Upper lobe of right lung (tissue), 1 donor: Measurements from ENCODE around the gene KCNJ9. TPM values are rescaled to one million over a fixed set of nuclear protein-coding genes. Genes with fewer than 3 reads are reported as not detected.
A peak's percentile ranks its signal among the peaks of the same experiment; 100 is the strongest.

Source experiments
- ATAC-seq: fragments of 200-7000 bp; cut with Tn5 transposase; one replicate; pipeline ENCODE4 v1.9.1; 2020; ENCODE audit warnings: mild to moderate bottlenecking, moderate library complexity
- DNase-seq: peaks from one replicate; pipeline ENCODE4 v3.0.0-alpha.2; 2020
- H3K27ac ChIP-seq: fragments of 200-600 bp; one replicate; pipeline ENCODE4 v1.8.0; 2022
- H3K27me3 ChIP-seq: fragments of 200-600 bp; one replicate; pipeline ENCODE4 v1.8.0; 2022; ENCODE audit warnings: mild to moderate bottlenecking
- H3K36me3 ChIP-seq: fragments of 200-600 bp; one replicate; pipeline ENCODE4 v1.8.0; 2022
- H3K4me1 ChIP-seq: fragments of 200-600 bp; one replicate; pipeline ENCODE4 v1.8.0; 2022
- H3K4me3 ChIP-seq: fragments of 200-600 bp; one replicate; pipeline ENCODE4 v1.8.0; 2022; ENCODE audit warnings: mild to moderate bottlenecking
- H3K9me3 ChIP-seq: fragments of 200-600 bp; one replicate; pipeline ENCODE4 v1.8.0; 2022
- intact Hi-C: fragments of 100-400 bp; cut with DNase I; formaldehyde crosslinking; loops from one replicate; pipeline ENCODE4 v1.11.0; 2022
- total RNA-seq: library from RNA; stranded (reverse); fragmentation: NEBNext Ultra II Directional; extraction: Animal tissue kit (Norgen Biotek cat#: 25700); gene quantifications from one replicate; pipeline ENCODE4 v1.2.1, GENCODE V29; 2021
- TF ChIP-seq, protein P1 (sequence below): fragments of 200-600 bp; IDR thresholded peaks from one replicate; pipeline ENCODE4 v1.8.0; 2022; ENCODE audit warnings: antibody characterized with exemption
- donor health status: DM: no; HTN: yes; CAD: no; lungs with severe emphysema.

Gene KCNJ9
- total RNA-seq, 1 donor from 2014 or later: not detected

DNA sequence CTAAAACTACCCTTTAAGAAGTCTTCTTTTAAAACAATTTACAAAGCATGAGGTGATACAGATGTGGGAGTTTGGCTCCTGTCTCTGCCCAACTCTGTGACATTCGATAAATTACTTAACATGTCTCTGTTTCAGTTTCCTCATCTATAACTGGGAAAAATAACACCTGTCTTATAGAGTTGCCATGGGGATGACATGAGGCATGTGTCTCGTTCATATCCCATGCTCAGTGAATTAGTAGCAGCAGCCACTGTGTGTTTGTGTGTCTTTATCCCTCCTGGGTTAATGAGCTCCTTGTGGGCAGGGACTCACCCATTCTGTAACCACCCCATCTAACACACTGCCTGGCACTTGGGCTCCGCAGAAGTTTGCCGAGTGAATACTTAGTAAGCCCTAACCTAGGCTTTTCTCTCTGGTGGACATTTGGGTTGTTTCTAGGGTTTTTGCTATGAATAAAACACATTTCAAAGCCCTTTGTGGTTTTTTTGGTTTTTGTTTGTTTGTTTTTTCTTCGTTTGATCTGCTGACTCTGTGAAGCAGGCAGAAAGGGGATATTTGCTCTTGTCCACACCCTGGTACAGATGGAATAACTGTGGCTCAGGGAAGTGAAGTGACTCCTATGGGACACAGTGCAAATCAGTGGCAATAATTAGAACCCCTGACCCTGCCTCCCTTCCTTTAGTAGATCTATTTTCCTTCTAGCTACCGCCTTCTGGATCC is 797 bp upstream of the KCNJ9 start:
- no peaks in the 10 kb centered on the region for H3K9me3 ChIP-seq
- TF ChIP-seq, protein P1, sequence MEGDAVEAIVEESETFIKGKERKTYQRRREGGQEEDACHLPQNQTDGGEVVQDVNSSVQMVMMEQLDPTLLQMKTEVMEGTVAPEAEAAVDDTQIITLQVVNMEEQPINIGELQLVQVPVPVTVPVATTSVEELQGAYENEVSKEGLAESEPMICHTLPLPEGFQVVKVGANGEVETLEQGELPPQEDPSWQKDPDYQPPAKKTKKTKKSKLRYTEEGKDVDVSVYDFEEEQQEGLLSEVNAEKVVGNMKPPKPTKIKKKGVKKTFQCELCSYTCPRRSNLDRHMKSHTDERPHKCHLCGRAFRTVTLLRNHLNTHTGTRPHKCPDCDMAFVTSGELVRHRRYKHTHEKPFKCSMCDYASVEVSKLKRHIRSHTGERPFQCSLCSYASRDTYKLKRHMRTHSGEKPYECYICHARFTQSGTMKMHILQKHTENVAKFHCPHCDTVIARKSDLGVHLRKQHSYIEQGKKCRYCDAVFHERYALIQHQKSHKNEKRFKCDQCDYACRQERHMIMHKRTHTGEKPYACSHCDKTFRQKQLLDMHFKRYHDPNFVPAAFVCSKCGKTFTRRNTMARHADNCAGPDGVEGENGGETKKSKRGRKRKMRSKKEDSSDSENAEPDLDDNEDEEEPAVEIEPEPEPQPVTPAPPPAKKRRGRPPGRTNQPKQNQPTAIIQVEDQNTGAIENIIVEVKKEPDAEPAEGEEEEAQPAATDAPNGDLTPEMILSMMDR: no peak
- no peak for ATAC-seq
- no peak overlapping the region for H3K4me3 ChIP-seq
- peaks cover 63% of the 10 kb centered on the region for H3K27me3 ChIP-seq
- intact Hi-C loops: no loop called here
- H3K27ac ChIP-seq: no peak overlapping the region
- DNase-seq: peak; percentile 18
- H3K4me1 ChIP-seq: no peaks in the 10 kb centered on the region
- H3K36me3 ChIP-seq: no peaks in the 10 kb centered on the region

DNA sequence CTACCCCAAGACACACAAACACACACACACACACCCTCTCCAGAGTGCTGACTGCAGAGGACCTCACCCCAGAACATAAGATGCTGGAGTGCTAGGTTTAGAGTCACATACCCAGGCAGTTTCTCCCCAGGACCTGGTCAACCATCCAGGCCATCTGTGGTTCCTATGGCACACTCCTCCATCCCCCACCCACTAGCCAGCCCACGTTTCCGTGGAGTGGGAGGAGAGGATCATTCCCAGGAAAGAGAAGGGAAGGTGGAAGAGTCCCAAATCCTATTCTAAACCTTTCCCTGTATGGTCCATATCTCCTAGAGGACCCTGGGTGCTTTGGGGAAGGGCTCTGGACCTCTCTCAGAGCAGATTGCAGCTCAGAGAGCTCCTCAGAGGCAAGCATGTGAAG is 1.1 kb downstream of the KCNJ9 start:
- H3K27me3 ChIP-seq: peaks cover 62% of the 10 kb centered on the region
- H3K9me3 ChIP-seq: no peaks in the 10 kb centered on the region
- intact Hi-C loops: no loop called here
- ATAC-seq (no peak), DNase-seq (peak; percentile 8)
- no peaks in the 10 kb centered on the region for H3K36me3 ChIP-seq
- TF ChIP-seq, protein P1: no peak
- no peaks in the 10 kb centered on the region for H3K4me1 ChIP-seq
- H3K4me3 ChIP-seq: no peak overlapping the region
- H3K27ac ChIP-seq: no peak overlapping the region

DNA sequence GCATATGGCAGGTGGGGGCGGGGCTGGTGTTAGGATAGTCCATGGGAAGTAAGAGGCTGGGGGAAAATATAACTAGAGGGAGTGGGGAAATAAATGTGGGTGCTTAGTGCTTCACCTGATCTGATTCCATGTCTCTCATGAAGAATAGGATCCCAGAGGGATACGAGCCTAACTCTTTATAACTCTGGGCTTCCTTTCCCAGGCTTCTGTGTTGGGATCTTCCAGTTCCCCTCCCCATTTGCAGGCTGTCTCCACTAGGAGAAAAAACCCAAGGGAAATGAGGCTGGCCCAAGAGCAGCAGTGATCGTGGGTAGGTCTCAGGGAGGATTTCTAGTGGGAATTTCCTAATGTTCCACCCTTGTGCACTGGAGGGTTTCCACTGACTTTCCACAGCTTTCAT is 1.6 kb downstream of the KCNJ9 start:
- intact Hi-C loops: no loop called here
- no peak for ATAC-seq

DNA sequence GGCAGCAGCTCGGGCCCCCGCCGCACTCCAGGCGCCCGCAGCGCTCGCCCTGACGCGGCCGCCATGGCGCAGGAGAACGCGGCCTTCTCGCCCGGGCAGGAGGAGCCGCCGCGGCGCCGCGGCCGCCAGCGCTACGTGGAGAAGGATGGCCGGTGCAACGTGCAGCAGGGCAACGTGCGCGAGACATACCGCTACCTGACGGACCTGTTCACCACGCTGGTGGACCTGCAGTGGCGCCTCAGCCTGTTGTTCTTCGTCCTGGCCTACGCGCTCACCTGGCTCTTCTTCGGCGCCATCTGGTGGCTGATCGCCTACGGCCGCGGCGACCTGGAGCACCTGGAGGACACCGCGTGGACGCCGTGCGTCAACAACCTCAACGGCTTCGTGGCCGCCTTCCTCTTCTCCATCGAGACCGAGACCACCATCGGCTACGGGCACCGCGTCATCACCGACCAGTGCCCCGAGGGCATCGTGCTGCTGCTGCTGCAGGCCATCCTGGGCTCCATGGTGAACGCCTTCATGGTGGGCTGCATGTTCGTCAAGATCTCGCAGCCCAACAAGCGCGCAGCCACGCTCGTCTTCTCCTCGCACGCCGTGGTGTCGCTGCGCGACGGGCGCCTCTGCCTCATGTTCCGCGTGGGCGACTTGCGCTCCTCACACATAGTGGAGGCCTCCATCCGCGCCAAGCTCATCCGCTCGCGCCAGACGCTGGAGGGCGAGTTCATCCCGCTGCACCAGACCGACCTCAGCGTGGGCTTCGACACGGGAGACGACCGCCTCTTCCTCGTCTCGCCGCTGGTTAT is 2.8 kb downstream of the KCNJ9 start:
- H3K9me3 ChIP-seq: no peaks in the 10 kb centered on the region
- ATAC-seq: peak; percentile 90
- intact Hi-C loops: no loop called here
- no peak overlapping the region for H3K27ac ChIP-seq
- peak overlapping the region; percentile 21 for H3K4me3 ChIP-seq
- no peaks in the 10 kb centered on the region for H3K4me1 ChIP-seq
- TF ChIP-seq, protein P1: peak; percentile 64
- H3K27me3 ChIP-seq: peaks cover 45% of the 10 kb centered on the region
- H3K36me3 ChIP-seq: no peaks in the 10 kb centered on the region
- peak; percentile 90 for DNase-seq

More for the DNA sequence above, 1.6 kb downstream of the KCNJ9 start:
- Histone ChIP-seq H3K9me3 (no peaks in the 10 kb centered on the region), H3K36me3 (no peaks in the 10 kb centered on the region), H3K4me1 (no peaks in the 10 kb centered on the region), H3K27me3 (peaks cover 57% of the 10 kb centered on the region), H3K4me3 (no peak overlapping the region), H3K27ac (no peak overlapping the region)
- TF ChIP-seq, protein P1: no peak
- DNase-seq: peak; percentile 15

DNA sequence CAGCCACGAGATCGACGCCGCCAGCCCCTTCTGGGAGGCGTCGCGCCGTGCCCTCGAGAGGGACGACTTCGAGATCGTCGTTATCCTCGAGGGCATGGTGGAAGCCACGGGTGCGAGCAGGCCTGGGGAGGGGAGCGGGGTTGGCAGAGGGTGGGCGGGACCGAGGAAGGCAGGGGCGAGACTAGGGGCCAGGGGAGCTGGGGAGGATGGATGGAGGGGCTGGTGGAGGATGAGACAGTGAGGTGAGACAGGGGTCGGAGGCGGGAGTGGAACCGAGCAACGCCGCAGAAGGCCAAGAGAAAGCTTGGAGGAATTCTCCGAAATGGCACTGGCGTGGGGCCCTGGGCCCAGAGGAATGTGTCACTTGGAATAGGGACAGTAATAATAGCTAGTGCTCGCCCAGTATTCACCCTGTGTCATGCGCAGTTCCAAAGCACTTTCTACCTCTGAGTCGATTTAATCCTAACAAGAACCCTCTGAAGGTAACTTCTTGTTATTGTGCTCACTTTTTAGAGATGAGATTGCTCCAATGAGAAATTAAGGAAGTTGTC is 3.5 kb downstream of the KCNJ9 start:
- no peaks in the 10 kb centered on the region for H3K9me3 ChIP-seq
- no peak overlapping the region for H3K4me3 ChIP-seq
- no peaks in the 10 kb centered on the region for H3K36me3 ChIP-seq
- TF ChIP-seq, protein P1: no peak
- intact Hi-C loops: no loop called here
- no peak overlapping the region for H3K27ac ChIP-seq
- no peak for ATAC-seq
- peaks cover 38% of the 10 kb centered on the region for H3K27me3 ChIP-seq
- no peak for DNase-seq
- H3K4me1 ChIP-seq: no peaks in the 10 kb centered on the region
